ENCODE data around the gene PPP1R16B. TPM values are rescaled to one million over a fixed set of nuclear protein-coding genes. Genes with fewer than 3 reads are reported as not detected.

The PPP1R16B gene
- total and polyA plus RNA-seq, 2 of the 8 experiments (the other 6 are each of a cell fraction or from before 2014, with no cell fraction given), result 2.6 to 8.9 TPM

- TF ChIP-seq SRF (IDR thresholded peaks at IDR 0.05; ENCODE audit: low read depth, low read length), result no peak
- no peak for TF ChIP-seq USF2 (IDR thresholded peaks at IDR 0.05; ENCODE audit: low read length)
- TF ChIP-seq SP2 (IDR thresholded peaks at IDR 0.05; ENCODE audit: low read length), result no peak
- TF ChIP-seq SIX5 (IDR thresholded peaks at IDR 0.05; ENCODE audit: low read depth, low read length), result no peak
- no peak for TF ChIP-seq MAX (IDR thresholded peaks at IDR 0.05)
- no peak for TF ChIP-seq POU5F1 (IDR thresholded peaks at IDR 0.05; ENCODE audit: low read depth, low read length)
- TF ChIP-seq CTBP2 (IDR thresholded peaks at IDR 0.05; ENCODE audit: borderline replicate concordance, insufficient read depth, insufficient read length, low read length), result no peak
- TF ChIP-seq CREB1 (IDR thresholded peaks at IDR 0.05), result no peak
Observed at GRCh38 chr20:38970302-38970701, 164.8 kb downstream of the PPP1R16B start (continued).

Small RNA genes within 50 kb of the gene (small RNA-seq; reads per million reads assigned to genes)
- not detected for gene AL023803.1 (ENCODE audit: insufficient read depth)

Other genes with a start within 250 kb of the PPP1R16B start
- not detected in 2 replicates for gene ADIG, start 224.5 kb upstream of the PPP1R16B start, total RNA-seq (2021; fragmentation: NEBNext Ultra II Directional; extraction: Animal tissue kit (Norgen Biotek cat#: 25700))
- gene ADIG, start 224.5 kb upstream of the PPP1R16B start, polyA plus RNA-seq (2011; rRNA removed), result not detected in 2 replicates
- gene ARHGAP40, start 203.9 kb upstream of the PPP1R16B start, total RNA-seq (2021; fragmentation: NEBNext Ultra II Directional; extraction: Animal tissue kit (Norgen Biotek cat#: 25700)), result 0.74 and 0.86 TPM in 2 replicates
- gene ARHGAP40, start 203.9 kb upstream of the PPP1R16B start, polyA plus RNA-seq (2011; rRNA removed), result 0.69 and 1.4 TPM in 2 replicates
- 0.15 and 0.33 TPM in 2 replicates for gene SLC32A1, start 81.2 kb upstream of the PPP1R16B start, total RNA-seq (2021; fragmentation: NEBNext Ultra II Directional; extraction: Animal tissue kit (Norgen Biotek cat#: 25700))
- gene SLC32A1, start 81.2 kb upstream of the PPP1R16B start, polyA plus RNA-seq (2011; rRNA removed), result 0.09 and 0.19 TPM in 2 replicates
- gene ACTR5, start 57.2 kb upstream of the PPP1R16B start, total RNA-seq (2021; fragmentation: NEBNext Ultra II Directional; extraction: Animal tissue kit (Norgen Biotek cat#: 25700)), result 14.1 and 14.4 TPM in 2 replicates
- gene ACTR5, start 57.2 kb upstream of the PPP1R16B start, polyA plus RNA-seq (2011; rRNA removed), result 10.4 and 11.7 TPM in 2 replicates
- gene FAM83D, start 120.7 kb downstream of the PPP1R16B start, total RNA-seq (2021; fragmentation: NEBNext Ultra II Directional; extraction: Animal tissue kit (Norgen Biotek cat#: 25700)), result 61.4 and 62.6 TPM in 2 replicates
- 47.2 and 60.9 TPM in 2 replicates for gene FAM83D, start 120.7 kb downstream of the PPP1R16B start, polyA plus RNA-seq (2011; rRNA removed)
- 20.1 and 21.9 TPM in 2 replicates for gene DHX35, start 156.6 kb downstream of the PPP1R16B start, total RNA-seq (2021; fragmentation: NEBNext Ultra II Directional; extraction: Animal tissue kit (Norgen Biotek cat#: 25700))
- 21.6 and 27.7 TPM in 2 replicates for gene DHX35, start 156.6 kb downstream of the PPP1R16B start, polyA plus RNA-seq (2011; rRNA removed)